Endodermal cell (in vitro differentiated cells): ENCODE measurements around the gene ZNF17. TPM values are rescaled to one million over a fixed set of nuclear protein-coding genes. Genes with fewer than 3 reads are reported as not detected.
A peak's percentile ranks its signal among the peaks of the same experiment; 100 is the strongest.

Experiments
- DNase-seq: peaks from one replicate; pipeline ENCODE4 v3.0.0-alpha.2; 2017
- H3K27ac ChIP-seq: 2 replicates; pipeline ENCODE4 v1.5.1; 2013; ENCODE audit warnings: mild to moderate bottlenecking, low read depth, low read length, moderate library complexity
- H3K27me3 ChIP-seq: 2 replicates; pipeline ENCODE4 v1.6.1; 2013; ENCODE audit warnings: mild to moderate bottlenecking, low read length, moderate library complexity; ENCODE audit not compliant: insufficient read depth, control insufficient read depth, poor library complexity, severe bottlenecking
- H3K36me3 ChIP-seq: 2 replicates; pipeline ENCODE4 v1.7.0; 2013; ENCODE audit warnings: mild to moderate bottlenecking, low read length, moderate library complexity; ENCODE audit not compliant: control insufficient read depth, insufficient read depth
- H3K4me1 ChIP-seq: one replicate; pipeline ENCODE4 v1.7.0; 2013; ENCODE audit warnings: low read length; ENCODE audit not compliant: control insufficient read depth, insufficient read depth
- H3K4me3 ChIP-seq: 2 replicates; pipeline ENCODE4 v1.5.1; 2013; ENCODE audit warnings: mild to moderate bottlenecking, low read length, moderate library complexity
- H3K9ac ChIP-seq: 2 replicates; pipeline ENCODE4 v1.6.1; 2013; ENCODE audit warnings: mild to moderate bottlenecking, low read length, moderate library complexity; ENCODE audit not compliant: poor library complexity, severe bottlenecking; ENCODE audit errors: extremely low read depth
- H3K9me3 ChIP-seq: 2 replicates; pipeline ENCODE4 v1.6.1; 2013; ENCODE audit warnings: mild to moderate bottlenecking, low read length, moderate library complexity; ENCODE audit not compliant: control insufficient read depth
- H3K27ac Mint-ChIP-seq: 2 replicates; pipeline ENCODE4 v1.8.0; 2020; ENCODE audit warnings: mixed read lengths
- H3K27me3 Mint-ChIP-seq: 2 replicates; pipeline ENCODE4 v1.8.0; 2021; ENCODE audit warnings: mild to moderate bottlenecking, mixed read lengths; ENCODE audit not compliant: insufficient read depth
- H3K36me3 Mint-ChIP-seq: 2 replicates; pipeline ENCODE4 v1.8.0; 2020; ENCODE audit warnings: low read depth, mixed read lengths
- H3K4me1 Mint-ChIP-seq: 2 replicates; pipeline ENCODE4 v1.8.0; 2020; ENCODE audit warnings: mixed read lengths
- H3K4me3 Mint-ChIP-seq: 2 replicates; pipeline ENCODE4 v1.8.0; 2020; ENCODE audit warnings: mild to moderate bottlenecking, moderate library complexity, mixed read lengths
- H3K9me3 Mint-ChIP-seq: 2 replicates; pipeline ENCODE4 v1.8.0; 2020; ENCODE audit warnings: mild to moderate bottlenecking, mixed read lengths
- WGBS, 2 experiments: methylation state at CpG; one replicate each; pipeline versions ENCODE4 v1.1.5 to v1.1.7; 2013; ENCODE audit warnings: missing lambda C conversion rate in 2 of 2, mixed read lengths in 1 of 2; ENCODE audit not compliant: insufficient coverage in 1 of 2, insufficient read length in 1 of 2; 5-methylcytosine and 5-hydroxymethylcytosine counted together
- total RNA-seq, 2 donors: library from RNA; stranded (reverse); fragmentation: NEBNext Ultra II Directional in 1 of 2; extraction: Animal tissue kit (Norgen Biotek cat#: 25700) in 1 of 2; gene quantifications; 2 replicates in 1 of 2; 3 replicates in 1 of 2; pipeline ENCODE4 v1.2.1, GENCODE V29; 2021
- TF ChIP-seq, protein P1 (sequence below): fragments of 200-600 bp; sonication (generic); conservative IDR thresholded peaks from 2 replicates; pipeline ENCODE4 v1.5.0; 2021; ENCODE audit warnings: antibody characterized with exemption, mild to moderate bottlenecking

The ZNF17 gene
- total RNA-seq, 2 donors from 2014 or later = 7.6 to 9.2 TPM

GRCh38 chr19:57382806-57383488, 28.0 kb upstream of the ZNF17 start:
- peaks cover 23% of the 10 kb centered on the region for H3K9me3 Mint-ChIP-seq
- WGBS, 2 experiments = 88 to 100% methylated on average over 2 to 7 of the region's 7 CpGs
- Histone ChIP-seq H3K36me3 (peaks cover 7% of the 10 kb centered on the region), H3K4me1 (no peaks in the 10 kb centered on the region), H3K4me3 (no peak overlapping the region), H3K9me3 (peaks cover 7% of the 10 kb centered on the region), H3K9ac (no peak overlapping the region), H3K27me3 (peaks cover 14% of the 10 kb centered on the region), H3K27ac (no peak overlapping the region)
- peaks cover 31% of the 10 kb centered on the region for H3K27me3 Mint-ChIP-seq
- no peak for DNase-seq
- no peak overlapping the region for H3K27ac Mint-ChIP-seq
- no peaks in the 10 kb centered on the region for H3K4me1 Mint-ChIP-seq
- H3K4me3 Mint-ChIP-seq = no peak overlapping the region
- TF ChIP-seq, protein P1, sequence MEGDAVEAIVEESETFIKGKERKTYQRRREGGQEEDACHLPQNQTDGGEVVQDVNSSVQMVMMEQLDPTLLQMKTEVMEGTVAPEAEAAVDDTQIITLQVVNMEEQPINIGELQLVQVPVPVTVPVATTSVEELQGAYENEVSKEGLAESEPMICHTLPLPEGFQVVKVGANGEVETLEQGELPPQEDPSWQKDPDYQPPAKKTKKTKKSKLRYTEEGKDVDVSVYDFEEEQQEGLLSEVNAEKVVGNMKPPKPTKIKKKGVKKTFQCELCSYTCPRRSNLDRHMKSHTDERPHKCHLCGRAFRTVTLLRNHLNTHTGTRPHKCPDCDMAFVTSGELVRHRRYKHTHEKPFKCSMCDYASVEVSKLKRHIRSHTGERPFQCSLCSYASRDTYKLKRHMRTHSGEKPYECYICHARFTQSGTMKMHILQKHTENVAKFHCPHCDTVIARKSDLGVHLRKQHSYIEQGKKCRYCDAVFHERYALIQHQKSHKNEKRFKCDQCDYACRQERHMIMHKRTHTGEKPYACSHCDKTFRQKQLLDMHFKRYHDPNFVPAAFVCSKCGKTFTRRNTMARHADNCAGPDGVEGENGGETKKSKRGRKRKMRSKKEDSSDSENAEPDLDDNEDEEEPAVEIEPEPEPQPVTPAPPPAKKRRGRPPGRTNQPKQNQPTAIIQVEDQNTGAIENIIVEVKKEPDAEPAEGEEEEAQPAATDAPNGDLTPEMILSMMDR = no peak
- peaks cover 17% of the 10 kb centered on the region for H3K36me3 Mint-ChIP-seq

DNA sequence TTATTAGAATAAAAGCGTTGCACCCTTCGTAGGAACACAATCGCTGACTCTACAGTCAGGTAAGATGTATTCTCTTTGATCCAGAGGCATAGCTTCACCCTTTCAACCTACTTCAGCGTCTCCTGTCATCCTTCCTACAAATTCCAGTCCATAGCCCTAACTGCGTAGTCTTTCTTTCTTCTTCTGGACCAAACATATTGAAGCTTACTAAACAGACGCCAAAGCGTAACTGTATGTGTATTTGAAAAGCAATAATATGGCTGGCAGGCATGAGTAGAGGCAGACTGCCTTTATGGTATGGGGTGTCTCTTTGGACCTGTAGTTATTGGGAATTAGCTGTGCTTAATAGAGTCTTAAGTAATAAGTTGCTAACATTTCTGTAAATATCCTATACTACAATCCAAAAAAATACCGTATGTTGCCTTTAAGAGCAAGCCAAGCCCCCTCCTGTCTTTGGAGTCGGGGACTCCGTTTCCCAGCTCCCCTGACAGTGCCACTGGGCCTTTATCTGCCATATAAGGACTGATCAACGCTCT, 21.7 kb upstream of the ZNF17 start:
- Mint-ChIP-seq H3K4me3 (peak overlapping the region; percentile 82), H3K9me3 (peaks cover 4% of the 10 kb centered on the region), H3K4me1 (peaks cover 12% of the 10 kb centered on the region), H3K36me3 (peaks cover 16% of the 10 kb centered on the region), H3K27ac (peak overlapping the region; percentile 94), H3K27me3 (peaks cover 21% of the 10 kb centered on the region)
- Histone ChIP-seq H3K9me3 (no peaks in the 10 kb centered on the region), H3K36me3 (peaks cover 4% of the 10 kb centered on the region), H3K4me1 (no peaks in the 10 kb centered on the region), H3K27ac (peak overlapping the region; percentile 7), H3K27me3 (peaks cover 14% of the 10 kb centered on the region), H3K9ac (no peak overlapping the region), H3K4me3 (peak overlapping the region; percentile 98)
- DNase-seq = no peak
- 61 to 64% methylated on average over 6 to 11 of the region's 11 CpGs for WGBS, 2 experiments
- TF ChIP-seq, protein P1 = no peak

DNA sequence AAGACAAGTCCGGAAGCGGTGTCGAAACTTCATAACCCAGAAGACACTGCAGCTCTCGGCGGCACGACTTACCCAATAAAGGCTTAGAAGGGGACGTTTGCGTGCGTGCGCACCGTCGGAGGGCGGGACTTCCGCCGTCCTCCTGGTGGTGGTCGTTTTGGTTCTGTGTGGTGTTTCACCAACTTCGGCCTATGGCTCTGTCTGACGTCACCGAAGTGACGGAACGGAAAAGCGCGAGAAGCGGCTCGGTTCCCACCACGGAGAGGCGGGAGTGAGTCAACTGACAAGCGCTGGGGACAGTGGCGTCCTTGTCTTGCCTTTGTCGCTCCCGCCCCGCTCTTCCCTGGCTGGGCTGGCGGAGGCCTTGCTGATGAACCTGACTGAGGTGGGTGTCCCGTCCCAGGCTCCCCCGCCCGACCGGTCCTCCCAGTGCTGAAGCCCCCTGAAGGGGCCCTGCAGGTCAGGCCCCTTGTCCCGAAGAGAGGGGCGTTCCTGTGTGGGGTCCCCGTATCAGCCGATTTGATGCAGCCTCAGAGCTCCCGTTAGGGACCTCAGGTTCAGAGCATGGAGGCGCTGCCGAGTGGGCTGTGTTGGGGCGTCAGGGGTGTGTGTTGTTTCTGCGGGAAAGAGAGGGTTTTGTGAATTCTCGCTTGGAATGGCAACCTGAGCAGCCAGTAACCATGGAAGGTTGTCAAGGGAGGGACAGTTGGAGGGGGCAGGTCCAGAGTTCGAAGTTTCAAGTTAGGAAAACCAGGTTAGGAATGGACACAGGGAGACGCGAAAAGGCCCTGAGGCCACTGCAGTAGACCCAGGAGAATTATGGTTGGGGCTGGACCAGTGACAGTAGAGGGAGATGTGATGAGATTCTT, 21.0 kb upstream of the ZNF17 start, which contains the start of gene ZNF548:
Gene ZNF548 (plus strand): TSS at position 125 of the 869 bp plus-strand sequence. CDS start 246 bp downstream, at position 371.
- peak within 1 kb of the TSS; percentile 94 for H3K27ac Mint-ChIP-seq
- H3K27ac ChIP-seq = peak within 1 kb of the TSS; percentile 98
- H3K4me1 ChIP-seq = no peaks in the 10 kb centered on the region
- peaks cover 4% of the 10 kb centered on the region for H3K36me3 ChIP-seq
- TF ChIP-seq, protein P1 = peak; percentile 45
- 1 to 5% methylated on average over 8 to 50 of the region's 50 CpGs for WGBS, 2 experiments
- peaks cover 19% of the 10 kb centered on the region for H3K27me3 Mint-ChIP-seq
- peak; percentile 99 for DNase-seq
- peaks cover 21% of the 10 kb centered on the region for H3K36me3 Mint-ChIP-seq
- H3K9me3 ChIP-seq = no peaks in the 10 kb centered on the region
- peak within 1 kb of the TSS; percentile 82 for H3K4me3 Mint-ChIP-seq
- H3K4me1 Mint-ChIP-seq = peaks cover 12% of the 10 kb centered on the region
- peak within 1 kb of the TSS; percentile 98 for H3K4me3 ChIP-seq
- peaks cover 7% of the 10 kb centered on the region for H3K27me3 ChIP-seq
- peaks cover 4% of the 10 kb centered on the region for H3K9me3 Mint-ChIP-seq
- peak within 1 kb of the TSS; percentile 95 for H3K9ac ChIP-seq
